ENCODE data around the gene NAV2. TPM values are rescaled to one million over a fixed set of nuclear protein-coding genes. Genes with fewer than 3 reads are reported as not detected.
A peak's percentile ranks its signal among the peaks of the same experiment; 100 is the strongest.
"Not testable (repeated sequence)": the region's sequence is repeated elsewhere in the genome, so short reads cannot be mapped to it uniquely, and the experiment has no call there.

Gene NAV2
- polyA plus RNA-seq, 3 donors: not detected

DNA sequence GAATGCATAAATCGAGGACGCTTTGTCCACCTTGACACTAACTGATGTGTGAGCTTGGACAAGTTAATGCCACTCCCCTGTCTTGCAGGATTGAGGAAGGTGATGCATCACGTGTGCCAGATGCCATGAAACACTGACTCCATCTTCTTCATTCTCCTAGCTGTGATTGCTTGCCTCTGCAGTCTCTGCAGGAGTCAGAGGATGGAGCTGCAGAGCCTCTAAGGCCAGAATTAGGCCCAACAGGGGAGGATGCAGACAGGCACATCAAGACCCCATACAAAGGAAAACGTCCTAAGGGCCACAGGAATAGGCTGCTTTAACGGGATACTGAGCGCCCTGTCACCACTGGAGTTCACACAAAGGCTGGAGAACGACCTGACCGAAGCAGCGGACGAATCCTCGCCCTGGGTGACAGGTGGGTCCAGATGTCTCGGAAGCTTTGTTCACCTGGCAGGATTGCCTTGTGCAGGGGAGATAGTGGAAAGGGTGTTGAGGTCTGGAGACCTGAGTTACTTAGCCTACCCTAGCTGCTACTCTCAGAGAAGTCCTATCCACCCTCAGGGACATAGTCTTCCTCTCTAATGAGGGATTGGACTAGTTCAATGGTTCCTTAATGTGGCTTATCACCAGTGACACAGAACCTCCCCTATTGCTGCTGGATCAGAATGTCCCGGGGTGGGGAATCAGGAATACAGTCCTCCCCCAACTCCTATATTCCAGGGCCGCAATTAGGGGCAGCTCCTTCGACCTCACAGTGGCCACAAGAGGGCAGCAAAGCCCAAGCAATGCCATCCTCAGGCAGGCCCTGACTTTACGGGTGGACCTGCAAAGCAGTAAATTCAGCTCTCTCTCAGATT lies 415.3 kb downstream of the NAV2 start:
- no peak overlapping the region for H3K27ac Mint-ChIP-seq
- H2AFZ ChIP-seq (ENCODE audit: insufficient read depth, low read depth, low read length, poor library complexity, severe bottlenecking): no peak overlapping the region
- H3K9me3 Mint-ChIP-seq: peaks cover 0 to 8% (median 0%) of the 10 kb centered on the region in 7 donors

DNA sequence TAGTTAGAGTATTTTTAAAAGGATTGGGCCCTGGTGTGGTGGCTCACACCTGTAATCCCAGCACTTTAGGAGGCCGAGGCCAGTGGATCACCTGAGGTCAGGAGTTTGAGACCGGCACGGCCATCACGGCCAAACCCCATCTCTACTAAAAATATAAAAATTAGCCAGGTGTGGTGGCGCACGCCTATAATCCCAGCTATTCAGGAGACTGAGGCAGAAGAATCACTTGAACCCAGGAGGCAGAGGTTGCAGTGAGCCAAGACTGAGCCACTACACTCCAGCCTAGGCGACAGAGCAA lies 415.8 kb downstream of the NAV2 start:
- H3K36me3 Mint-ChIP-seq; H3K79me2 ChIP-seq (ENCODE audit: insufficient read depth, low read length); DNase-seq; H3K9me3 ChIP-seq (replicated peaks in 1 of 2; ENCODE audit: control insufficient read depth in 1 of 2, insufficient read depth in 1 of 2, low read length in 2 of 2); H3K9me3 Mint-ChIP-seq; H3K36me3 ChIP-seq (replicated peaks in 1 of 2; ENCODE audit: control insufficient read depth in 1 of 2, insufficient read depth in 2 of 2, low read length in 2 of 2); H3K4me3 Mint-ChIP-seq; H3K4me1 ChIP-seq (ENCODE audit: control insufficient read depth in 1 of 2, insufficient read depth in 2 of 2, low read length in 2 of 2); H3K27ac Mint-ChIP-seq; H3K9ac ChIP-seq (ENCODE audit: insufficient read depth, low read length, poor library complexity, severe bottlenecking); H3K27ac ChIP-seq (ENCODE audit: low read depth in 1 of 2, low read length in 2 of 2); H4K20me1 ChIP-seq (ENCODE audit: insufficient read depth, low read length); H3K4me3 ChIP-seq (replicated peaks in 1 of 3; ENCODE audit: low read depth in 2 of 3, low read length in 3 of 3); H3K4me2 ChIP-seq (replicated peaks; ENCODE audit: extremely low read depth, low read length, poor library complexity, severe bottlenecking); H2AFZ ChIP-seq (ENCODE audit: insufficient read depth, low read depth, low read length, poor library complexity, severe bottlenecking); intact Hi-C loops (cut with micrococcal nuclease): not testable (repeated sequence)
- peaks cover 0 to 20% of the 10 kb centered on the region in 2 donors for H3K27me3 ChIP-seq (ENCODE audit: control insufficient read depth in 2 of 2, insufficient read depth in 2 of 2, low read length in 2 of 2)
- WGBS (ENCODE audit: insufficient coverage): no CpG with 5 or more reads among the region's 7 CpGs
- Mint-ChIP-seq H3K4me1 (peaks cover 12% of the 10 kb centered on the region), H3K27me3 (ENCODE audit: low read depth in 3 of 3) (peaks cover 27 to 29% (median 27%) of the 10 kb centered on the region in 3 donors)
- TF ChIP-seq, protein P1, sequence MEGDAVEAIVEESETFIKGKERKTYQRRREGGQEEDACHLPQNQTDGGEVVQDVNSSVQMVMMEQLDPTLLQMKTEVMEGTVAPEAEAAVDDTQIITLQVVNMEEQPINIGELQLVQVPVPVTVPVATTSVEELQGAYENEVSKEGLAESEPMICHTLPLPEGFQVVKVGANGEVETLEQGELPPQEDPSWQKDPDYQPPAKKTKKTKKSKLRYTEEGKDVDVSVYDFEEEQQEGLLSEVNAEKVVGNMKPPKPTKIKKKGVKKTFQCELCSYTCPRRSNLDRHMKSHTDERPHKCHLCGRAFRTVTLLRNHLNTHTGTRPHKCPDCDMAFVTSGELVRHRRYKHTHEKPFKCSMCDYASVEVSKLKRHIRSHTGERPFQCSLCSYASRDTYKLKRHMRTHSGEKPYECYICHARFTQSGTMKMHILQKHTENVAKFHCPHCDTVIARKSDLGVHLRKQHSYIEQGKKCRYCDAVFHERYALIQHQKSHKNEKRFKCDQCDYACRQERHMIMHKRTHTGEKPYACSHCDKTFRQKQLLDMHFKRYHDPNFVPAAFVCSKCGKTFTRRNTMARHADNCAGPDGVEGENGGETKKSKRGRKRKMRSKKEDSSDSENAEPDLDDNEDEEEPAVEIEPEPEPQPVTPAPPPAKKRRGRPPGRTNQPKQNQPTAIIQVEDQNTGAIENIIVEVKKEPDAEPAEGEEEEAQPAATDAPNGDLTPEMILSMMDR (IDR thresholded peaks at IDR 0.05): peak; percentile 13

More for the DNA sequence above, 415.3 kb downstream of the NAV2 start:
- Mint-ChIP-seq H3K36me3 (no peaks in the 10 kb centered on the region), H3K4me1 (peaks cover 12% of the 10 kb centered on the region), H3K27me3 (ENCODE audit: low read depth in 3 of 3) (peaks cover 22 to 25% (median 25%) of the 10 kb centered on the region in 3 donors), H3K4me3 (no peak overlapping the region)
- Histone ChIP-seq H3K4me3 (replicated peaks in 1 of 3; ENCODE audit: low read depth in 2 of 3, low read length in 3 of 3) (no peak overlapping the region), H4K20me1 (ENCODE audit: insufficient read depth, low read length) (no peaks in the 10 kb centered on the region), H3K9me3 (replicated peaks in 1 of 2; ENCODE audit: control insufficient read depth in 1 of 2, insufficient read depth in 1 of 2, low read length in 2 of 2) (no peaks in the 10 kb centered on the region), H3K36me3 (replicated peaks in 1 of 2; ENCODE audit: control insufficient read depth in 1 of 2, insufficient read depth in 2 of 2, low read length in 2 of 2) (no peaks in the 10 kb centered on the region), H3K4me2 (replicated peaks; ENCODE audit: extremely low read depth, low read length, poor library complexity, severe bottlenecking) (no peak overlapping the region), H3K4me1 (ENCODE audit: control insufficient read depth in 1 of 2, insufficient read depth in 2 of 2, low read length in 2 of 2) (peaks cover 8 to 9% of the 10 kb centered on the region in 2 donors), H3K9ac (ENCODE audit: insufficient read depth, low read length, poor library complexity, severe bottlenecking) (no peak overlapping the region), H3K27ac (ENCODE audit: low read depth in 1 of 2, low read length in 2 of 2) (no peak overlapping the region), H3K27me3 (ENCODE audit: control insufficient read depth in 2 of 2, insufficient read depth in 2 of 2, low read length in 2 of 2) (peaks cover 0 to 20% of the 10 kb centered on the region in 2 donors), H3K79me2 (ENCODE audit: insufficient read depth, low read length) (no peaks in the 10 kb centered on the region)
- peak; percentile 25 to 43 (median 33) for DNase-seq
- 80% methylated on average over 12 of the region's 16 CpGs for WGBS (ENCODE audit: insufficient coverage)
- TF ChIP-seq, protein P1 (IDR thresholded peaks at IDR 0.05): peak; percentile 84
- intact Hi-C loops (cut with micrococcal nuclease): no loop called here

All from CD14-positive monocyte (primary cell).